ENCODE data around the gene SMAD1.

- TF ChIP-seq GATA2 (IDR thresholded peaks at IDR 0.05; ENCODE audit: low read depth, low read length) (no peak), GATA3 (IDR thresholded peaks at IDR 0.05; ENCODE audit: low read depth, low read length) (no peak)
Measured at GRCh38 chr4:145520172-145520571, 38.5 kb downstream of the SMAD1 start.

Measured in SH-SY5Y (cell line).